ENCODE data around the gene SPCS3.

Gene SPCS3

GRCh38 chr4:176367771-176368465, 48.2 kb downstream of the SPCS3 start:
- H3K4me3 Mint-ChIP-seq, result no peak overlapping the region
- H3K27ac Mint-ChIP-seq, result no peak overlapping the region
- peaks cover 31% of the 10 kb centered on the region for H3K9me3 Mint-ChIP-seq
- no peaks in the 10 kb centered on the region for H3K4me1 Mint-ChIP-seq
- no peaks in the 10 kb centered on the region for H3K27me3 Mint-ChIP-seq (ENCODE audit: low read depth, poor library complexity)
- H3K36me3 Mint-ChIP-seq (ENCODE audit: low read depth), result no peaks in the 10 kb centered on the region
- DNase-seq, result no peak
- TF ChIP-seq CTCF (IDR thresholded peaks at IDR 0.05), result no peak

- no peaks in the 10 kb centered on the region for H3K27me3 Mint-ChIP-seq (ENCODE audit: low read depth, poor library complexity)
- no peak overlapping the region for H3K27ac Mint-ChIP-seq
- H3K36me3 Mint-ChIP-seq (ENCODE audit: low read depth), result no peaks in the 10 kb centered on the region
- no peak overlapping the region for H3K4me3 Mint-ChIP-seq
- TF ChIP-seq CTCF (IDR thresholded peaks at IDR 0.05), result peak; percentile 55
- DNase-seq, result no peak
- H3K9me3 Mint-ChIP-seq, result peaks cover 6% of the 10 kb centered on the region
- H3K4me1 Mint-ChIP-seq, result peaks cover 3% of the 10 kb centered on the region
These were observed 56.4 kb downstream of the SPCS3 start for GRCh38 chr4:176376032-176376614.

- DNase-seq, result no peak
- H3K36me3 Mint-ChIP-seq (ENCODE audit: low read depth), result no peaks in the 10 kb centered on the region
- peak; percentile 49 for TF ChIP-seq CTCF (IDR thresholded peaks at IDR 0.05)
- peaks cover 3% of the 10 kb centered on the region for H3K4me1 Mint-ChIP-seq
- H3K27ac Mint-ChIP-seq, result no peak overlapping the region
- peaks cover 6% of the 10 kb centered on the region for H3K9me3 Mint-ChIP-seq
- no peaks in the 10 kb centered on the region for H3K27me3 Mint-ChIP-seq (ENCODE audit: low read depth, poor library complexity)
- no peak overlapping the region for H3K4me3 Mint-ChIP-seq
These were observed 58.0 kb downstream of the SPCS3 start for GRCh38 chr4:176377780-176378179.

- Mint-ChIP-seq H3K27ac (no peak overlapping the region), H3K9me3 (no peaks in the 10 kb centered on the region), H3K4me1 (peaks cover 3% of the 10 kb centered on the region), H3K4me3 (no peak overlapping the region), H3K36me3 (ENCODE audit: low read depth) (no peaks in the 10 kb centered on the region), H3K27me3 (ENCODE audit: low read depth, poor library complexity) (no peaks in the 10 kb centered on the region)
- DNase-seq, result no peak
- TF ChIP-seq CTCF (IDR thresholded peaks at IDR 0.05), result no peak
These were observed 60.8 kb downstream of the SPCS3 start for GRCh38 chr4:176380352-176381157.

All from nephron progenitor cell (in vitro differentiated cells).